OCI-LY7 (cell line): ENCODE results near the gene PODNL1.

Experiments
- CTCF ChIP-seq: fragments of 200-600 bp; sonication (generic); conservative IDR thresholded peaks from 2 replicates; pipeline ENCODE4 v1.5.1; 2014; ENCODE audit warnings: mild to moderate bottlenecking, antibody characterized with exemption, low read length, moderate library complexity, mixed read lengths
- EZH2phosphoT487 ChIP-seq: fragments of 200-600 bp; sonication (generic); IDR thresholded peaks from 2 replicates; pipeline ENCODE4 v1.6.1; 2018; ENCODE audit warnings: low read depth, borderline replicate concordance, mild to moderate bottlenecking, mixed run types, antibody characterized with exemption, low read length, moderate library complexity, mixed read lengths

- TF ChIP-seq CTCF: no peak
- TF ChIP-seq EZH2phosphoT487: no peak
These were observed 34.3 kb upstream of the PODNL1 start for GRCh38 chr19:13972368-13973155.
